Measurements from ENCODE around the gene SSBP1. TPM values are rescaled to one million over a fixed set of nuclear protein-coding genes. Genes with fewer than 3 reads are reported as not detected.

SSBP1 gene
- total RNA-seq, 4 donors from 2014 or later = 125 to 138 (median 131) TPM

- H3K4me1 ChIP-seq = peaks cover 0 to 54% (median 3%) of the 10 kb centered on the region in 3 donors
- 76 to 88% methylated on average over 1 to 4 of the region's 6 CpGs for WGBS, 2 donors (ENCODE audit: low coverage in 1 of 2)
- H3K9me3 ChIP-seq = no peaks in the 10 kb centered on the region
- H3K27ac ChIP-seq = no peak overlapping the region
- no peaks in the 10 kb centered on the region for H3K36me3 ChIP-seq
- TF ChIP-seq, protein P1, sequence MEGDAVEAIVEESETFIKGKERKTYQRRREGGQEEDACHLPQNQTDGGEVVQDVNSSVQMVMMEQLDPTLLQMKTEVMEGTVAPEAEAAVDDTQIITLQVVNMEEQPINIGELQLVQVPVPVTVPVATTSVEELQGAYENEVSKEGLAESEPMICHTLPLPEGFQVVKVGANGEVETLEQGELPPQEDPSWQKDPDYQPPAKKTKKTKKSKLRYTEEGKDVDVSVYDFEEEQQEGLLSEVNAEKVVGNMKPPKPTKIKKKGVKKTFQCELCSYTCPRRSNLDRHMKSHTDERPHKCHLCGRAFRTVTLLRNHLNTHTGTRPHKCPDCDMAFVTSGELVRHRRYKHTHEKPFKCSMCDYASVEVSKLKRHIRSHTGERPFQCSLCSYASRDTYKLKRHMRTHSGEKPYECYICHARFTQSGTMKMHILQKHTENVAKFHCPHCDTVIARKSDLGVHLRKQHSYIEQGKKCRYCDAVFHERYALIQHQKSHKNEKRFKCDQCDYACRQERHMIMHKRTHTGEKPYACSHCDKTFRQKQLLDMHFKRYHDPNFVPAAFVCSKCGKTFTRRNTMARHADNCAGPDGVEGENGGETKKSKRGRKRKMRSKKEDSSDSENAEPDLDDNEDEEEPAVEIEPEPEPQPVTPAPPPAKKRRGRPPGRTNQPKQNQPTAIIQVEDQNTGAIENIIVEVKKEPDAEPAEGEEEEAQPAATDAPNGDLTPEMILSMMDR (IDR thresholded peaks at IDR 0.05) = no peak
- no peak for TF ChIP-seq POLR2AphosphoS5 (IDR thresholded peaks at IDR 0.05)
- no peak for TF ChIP-seq EP300 (IDR thresholded peaks at IDR 0.05)
- no peak for TF ChIP-seq POLR2A (IDR thresholded peaks at IDR 0.05)
- H3K4me3 ChIP-seq = no peak overlapping the region
- H3K27me3 ChIP-seq = no peaks in the 10 kb centered on the region
- ATAC-seq = no peak
These were observed 42.3 kb upstream of the SSBP1 start for GRCh38 chr7:141695803-141696289.

DNA sequence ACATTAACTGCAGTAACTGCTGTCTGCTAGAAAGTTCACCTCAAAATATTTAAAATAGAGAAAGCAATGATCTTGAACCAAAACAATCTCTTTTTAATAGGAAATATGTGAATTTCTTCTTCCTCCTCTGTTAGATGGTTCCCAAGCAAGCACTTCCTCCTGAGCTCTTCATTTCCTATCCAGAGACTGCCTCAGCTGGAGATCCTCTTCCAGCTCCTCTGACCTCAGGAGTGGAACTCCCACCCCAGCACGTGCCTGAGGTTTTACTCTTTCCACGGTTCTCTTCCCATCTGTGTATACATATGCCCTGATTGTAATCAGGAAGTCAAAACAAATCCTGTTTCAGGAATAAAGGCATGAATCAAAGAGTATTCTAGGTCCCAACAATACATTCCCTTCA is 41.8 kb upstream of the SSBP1 start:
- WGBS, 2 donors (ENCODE audit: low coverage in 1 of 2) = 33 to 44% methylated on average over 2 of the region's 2 CpGs
- Histone ChIP-seq H3K27me3 (no peaks in the 10 kb centered on the region), H3K9me3 (no peaks in the 10 kb centered on the region), H3K36me3 (no peaks in the 10 kb centered on the region), H3K4me1 (peaks cover 0 to 56% (median 4%) of the 10 kb centered on the region in 3 donors), H3K27ac (no peak overlapping the region), H3K4me3 (no peak overlapping the region)
- TF ChIP-seq, protein P1 (IDR thresholded peaks at IDR 0.05) = no peak
- TF ChIP-seq EP300 (IDR thresholded peaks at IDR 0.05) (no peak), POLR2AphosphoS5 (IDR thresholded peaks at IDR 0.05) (no peak), POLR2A (IDR thresholded peaks at IDR 0.05) (no peak)
- ATAC-seq = no peak

DNA sequence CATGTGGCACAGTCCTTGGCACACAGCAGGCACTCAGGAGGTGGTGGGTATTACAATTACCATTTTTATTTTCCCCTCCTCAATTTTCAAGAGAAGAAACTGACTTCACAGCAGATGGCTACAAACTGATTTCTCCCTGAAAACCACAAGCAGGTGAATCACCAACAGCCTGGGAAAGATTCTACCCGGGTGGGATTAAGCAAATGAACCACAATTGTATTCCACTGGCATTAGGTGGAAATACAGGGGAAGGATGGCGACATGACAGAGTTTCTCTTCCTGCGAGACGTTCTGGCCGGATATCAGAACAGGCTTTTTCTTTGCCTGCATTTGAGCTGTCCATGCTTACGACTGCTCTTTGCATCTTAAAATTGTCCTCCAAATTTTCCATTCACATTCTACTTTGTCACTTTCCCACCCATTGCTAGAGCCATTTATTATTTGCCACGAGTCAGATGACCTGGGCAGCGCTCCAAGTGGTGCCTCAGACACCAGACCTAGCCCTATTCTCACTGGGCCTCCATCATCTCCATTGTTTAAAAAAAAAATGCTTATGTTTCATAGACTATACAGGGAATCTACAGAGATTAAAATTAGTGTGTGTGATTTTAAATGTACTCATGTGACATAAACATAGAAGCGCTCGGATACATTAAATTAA is 40.8 kb upstream of the SSBP1 start:
- Histone ChIP-seq H3K36me3 (no peaks in the 10 kb centered on the region), H3K4me3 (no peak overlapping the region), H3K27me3 (no peaks in the 10 kb centered on the region), H3K27ac (no peak overlapping the region), H3K4me1 (peaks cover 0 to 56% (median 4%) of the 10 kb centered on the region in 3 donors), H3K9me3 (no peaks in the 10 kb centered on the region)
- ATAC-seq = no peak
- 55 to 71% methylated on average over 10 of the region's 10 CpGs for WGBS, 2 donors (ENCODE audit: low coverage in 1 of 2)
- no peak for TF ChIP-seq EP300 (IDR thresholded peaks at IDR 0.05)
- TF ChIP-seq POLR2AphosphoS5 (IDR thresholded peaks at IDR 0.05) = no peak
- TF ChIP-seq POLR2A (IDR thresholded peaks at IDR 0.05) = no peak
- TF ChIP-seq, protein P1 (IDR thresholded peaks at IDR 0.05) = no peak

GRCh38 chr7:141698247-141699015 is 39.7 kb upstream of the SSBP1 start:
- TF ChIP-seq EP300 (IDR thresholded peaks at IDR 0.05) (no peak), POLR2AphosphoS5 (IDR thresholded peaks at IDR 0.05) (no peak), POLR2A (IDR thresholded peaks at IDR 0.05) (no peak)
- TF ChIP-seq, protein P1 (IDR thresholded peaks at IDR 0.05) = no peak
- H3K27me3 ChIP-seq = no peaks in the 10 kb centered on the region
- no peaks in the 10 kb centered on the region for H3K9me3 ChIP-seq
- H3K36me3 ChIP-seq = no peaks in the 10 kb centered on the region
- 67% methylated on average over 1 of the region's 1 CpG; no CpG with 5 or more reads in 1 of the 2 donors for WGBS, 2 donors (ENCODE audit: low coverage in 1 of 2)
- H3K4me3 ChIP-seq = no peak overlapping the region
- ATAC-seq = no peak
- H3K27ac ChIP-seq = no peak overlapping the region
- peaks cover 5 to 67% (median 9%) of the 10 kb centered on the region in 3 donors for H3K4me1 ChIP-seq
